ENCODE results near the gene WHAMM. TPM values are rescaled to one million over a fixed set of nuclear protein-coding genes. Genes with fewer than 3 reads are reported as not detected.

Gene WHAMM
- total RNA-seq, 4 donors from 2014 or later: 8.8 to 12.2 (median 11.8) TPM

GRCh38 chr15:82848241-82848993 is 39.0 kb downstream of the WHAMM start:
- peaks cover 0 to 4% of the 10 kb centered on the region in 2 donors for H3K36me3 ChIP-seq
- TF ChIP-seq, protein P1, sequence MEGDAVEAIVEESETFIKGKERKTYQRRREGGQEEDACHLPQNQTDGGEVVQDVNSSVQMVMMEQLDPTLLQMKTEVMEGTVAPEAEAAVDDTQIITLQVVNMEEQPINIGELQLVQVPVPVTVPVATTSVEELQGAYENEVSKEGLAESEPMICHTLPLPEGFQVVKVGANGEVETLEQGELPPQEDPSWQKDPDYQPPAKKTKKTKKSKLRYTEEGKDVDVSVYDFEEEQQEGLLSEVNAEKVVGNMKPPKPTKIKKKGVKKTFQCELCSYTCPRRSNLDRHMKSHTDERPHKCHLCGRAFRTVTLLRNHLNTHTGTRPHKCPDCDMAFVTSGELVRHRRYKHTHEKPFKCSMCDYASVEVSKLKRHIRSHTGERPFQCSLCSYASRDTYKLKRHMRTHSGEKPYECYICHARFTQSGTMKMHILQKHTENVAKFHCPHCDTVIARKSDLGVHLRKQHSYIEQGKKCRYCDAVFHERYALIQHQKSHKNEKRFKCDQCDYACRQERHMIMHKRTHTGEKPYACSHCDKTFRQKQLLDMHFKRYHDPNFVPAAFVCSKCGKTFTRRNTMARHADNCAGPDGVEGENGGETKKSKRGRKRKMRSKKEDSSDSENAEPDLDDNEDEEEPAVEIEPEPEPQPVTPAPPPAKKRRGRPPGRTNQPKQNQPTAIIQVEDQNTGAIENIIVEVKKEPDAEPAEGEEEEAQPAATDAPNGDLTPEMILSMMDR (IDR thresholded peaks at IDR 0.05): no peak
- no peak for TF ChIP-seq POLR2A (IDR thresholded peaks at IDR 0.05)
- H3K27me3 ChIP-seq: no peaks in the 10 kb centered on the region
- DNase-seq: no peak
- H3K27ac ChIP-seq: no peak overlapping the region
- no peak overlapping the region for H3K4me3 ChIP-seq (replicated peaks in 1 of 3)
- no peaks in the 10 kb centered on the region for H3K9me3 ChIP-seq
- H3K4me1 ChIP-seq: peaks cover 0 to 12% of the 10 kb centered on the region in 2 donors
- 80 to 97% methylated on average over 8 to 9 of the region's 9 CpGs for WGBS, 2 donors
- intact Hi-C loops (cut with DNase I): no loop called here

DNA sequence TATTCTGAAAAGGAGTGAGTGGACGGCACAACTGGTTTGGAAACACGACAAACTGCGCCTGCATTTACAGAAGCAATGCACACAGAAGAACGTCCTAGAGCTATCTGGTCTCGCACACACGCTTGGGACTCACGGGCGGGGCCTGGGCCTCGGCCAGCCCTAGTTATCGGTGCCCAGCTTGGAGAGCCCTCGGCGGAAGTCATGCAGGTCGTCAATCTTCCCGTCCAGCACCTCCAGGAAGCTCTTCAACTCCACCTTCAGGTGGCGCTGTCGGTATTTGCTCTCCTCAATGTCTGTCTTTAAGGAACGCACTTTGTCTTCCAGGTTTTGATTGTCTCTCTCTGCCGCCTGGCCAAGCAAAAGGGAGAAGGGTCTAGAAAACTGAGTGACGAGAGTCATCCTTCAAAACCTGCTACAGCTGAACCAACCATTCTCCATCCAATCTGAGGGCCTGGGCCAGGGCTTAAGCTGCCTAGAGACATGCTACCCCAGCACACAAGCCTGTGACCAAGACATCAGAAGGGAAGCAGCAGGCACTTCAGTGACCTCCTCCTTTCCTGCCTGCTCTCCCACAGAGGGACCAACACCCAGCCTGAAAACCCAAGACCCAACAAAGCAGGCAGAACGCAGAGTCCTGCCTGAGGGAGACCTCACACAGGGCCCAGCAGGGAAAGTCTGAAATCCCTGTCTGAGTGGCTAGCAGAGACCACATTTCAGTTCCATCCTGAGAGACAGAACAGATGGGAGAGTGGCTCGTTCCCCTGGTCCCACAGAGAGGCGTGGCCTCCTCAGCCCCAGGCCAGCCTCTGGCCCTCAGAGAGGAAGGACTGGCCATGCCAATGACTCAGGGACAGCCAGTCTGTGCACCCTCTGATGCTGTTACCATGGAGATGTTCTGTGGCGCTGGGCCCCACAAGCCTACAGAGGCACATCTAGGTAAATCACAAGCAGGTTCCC is 40.4 kb downstream of the WHAMM start:
- Histone ChIP-seq H3K27me3 (no peaks in the 10 kb centered on the region), H3K36me3 (peaks cover 0 to 4% of the 10 kb centered on the region in 2 donors), H3K4me1 (peaks cover 0 to 12% of the 10 kb centered on the region in 2 donors), H3K9me3 (no peaks in the 10 kb centered on the region), H3K4me3 (replicated peaks in 1 of 3) (no peak overlapping the region), H3K27ac (peak overlapping the region; percentile 45 to 89 (median 82))
- peak; percentile 92 to 95 for DNase-seq
- peak in 1 of 2 donors; percentile 27 for TF ChIP-seq POLR2A (IDR thresholded peaks at IDR 0.05)
- TF ChIP-seq, protein P1 (IDR thresholded peaks at IDR 0.05): peak; percentile 33 to 98 (median 84)
- intact Hi-C loops (cut with DNase I): loop anchor here (5.0 kb wide), 1 partner anchor 152 kb away; no protein-coding TSS in a partner anchor
- 12 to 26% methylated on average over 21 to 22 of the region's 23 CpGs for WGBS, 2 donors

DNA sequence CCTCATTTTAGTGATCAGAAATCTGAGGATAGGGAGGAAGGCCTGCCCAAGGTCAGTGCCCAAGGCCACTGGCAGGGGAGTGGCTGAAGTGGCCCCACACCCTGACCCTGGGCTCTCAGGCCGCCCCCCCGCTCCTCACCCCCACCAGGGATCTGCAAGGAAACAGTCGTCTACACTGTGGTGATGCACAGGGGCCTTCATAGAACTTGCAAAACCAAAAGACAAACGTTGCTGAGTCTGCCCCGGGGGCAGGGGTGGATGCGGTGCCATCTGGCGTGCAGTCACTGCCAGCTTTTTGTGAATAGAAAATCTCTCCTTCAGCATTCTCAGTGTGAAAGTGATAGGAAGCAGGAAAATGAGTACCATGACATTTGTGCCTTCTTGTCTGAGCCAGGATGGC is 41.3 kb downstream of the WHAMM start:
- H3K27me3 ChIP-seq: no peaks in the 10 kb centered on the region
- H3K4me3 ChIP-seq (replicated peaks in 1 of 3): no peak overlapping the region
- peaks cover 0 to 4% of the 10 kb centered on the region in 2 donors for H3K36me3 ChIP-seq
- peaks cover 4 to 16% of the 10 kb centered on the region in 2 donors for H3K4me1 ChIP-seq
- H3K9me3 ChIP-seq: no peaks in the 10 kb centered on the region
- peak overlapping the region in 1 of 3 donors; percentile 89 for H3K27ac ChIP-seq
- 78 to 81% methylated on average over 6 to 7 of the region's 7 CpGs for WGBS, 2 donors
- TF ChIP-seq POLR2A (IDR thresholded peaks at IDR 0.05): no peak
- TF ChIP-seq, protein P1 (IDR thresholded peaks at IDR 0.05): no peak
- intact Hi-C loops (cut with DNase I): loop anchor here (5.0 kb wide), 1 partner anchor 152 kb away; no protein-coding TSS in a partner anchor
- no peak for DNase-seq

DNA sequence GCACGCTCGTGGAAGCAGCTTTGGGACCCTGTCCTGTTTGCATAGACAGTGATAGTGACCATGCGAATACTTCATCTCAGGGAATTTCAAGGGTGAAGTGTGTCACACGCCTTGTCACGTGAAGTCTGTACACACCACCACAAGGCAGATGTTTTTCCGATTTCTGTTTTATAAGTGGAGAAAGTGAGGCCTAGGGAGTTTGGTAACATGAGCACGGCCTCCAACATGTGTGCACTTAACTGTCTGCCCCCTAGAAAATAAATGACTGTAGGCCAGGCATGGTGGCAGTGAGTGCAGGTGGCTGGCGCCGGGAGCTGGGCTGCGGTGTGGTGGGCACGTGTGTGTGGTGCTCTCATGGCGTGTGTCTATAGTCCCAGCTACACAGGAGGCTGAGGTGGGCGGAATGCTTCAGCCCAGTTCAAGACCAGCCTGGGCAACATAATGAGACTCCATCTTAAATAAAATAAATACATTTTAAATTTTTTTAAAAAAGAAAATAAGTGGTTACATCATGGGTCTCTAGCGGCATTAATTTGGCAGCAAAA is 42.0 kb downstream of the WHAMM start:
- H3K27ac ChIP-seq: no peak overlapping the region
- intact Hi-C loops (cut with DNase I): loop anchor here (5.0 kb wide), 1 partner anchor 151 kb away; no protein-coding TSS in a partner anchor
- H3K4me1 ChIP-seq: peaks cover 8 to 23% of the 10 kb centered on the region in 2 donors
- WGBS, 2 donors: 91 to 97% methylated on average over 14 of the region's 14 CpGs
- no peak for TF ChIP-seq POLR2A (IDR thresholded peaks at IDR 0.05)
- TF ChIP-seq, protein P1 (IDR thresholded peaks at IDR 0.05): no peak
- no peaks in the 10 kb centered on the region for H3K9me3 ChIP-seq
- H3K27me3 ChIP-seq: no peaks in the 10 kb centered on the region
- no peak for DNase-seq
- H3K4me3 ChIP-seq (replicated peaks in 1 of 3): no peak overlapping the region
- H3K36me3 ChIP-seq: peaks cover 0 to 4% of the 10 kb centered on the region in 2 donors
